Measurements from ENCODE around the gene SYNDIG1.
"Not testable (repeated sequence)": the region's sequence is repeated elsewhere in the genome, so short reads cannot be mapped to it uniquely, and the experiment has no call there.

SYNDIG1 gene

DNA sequence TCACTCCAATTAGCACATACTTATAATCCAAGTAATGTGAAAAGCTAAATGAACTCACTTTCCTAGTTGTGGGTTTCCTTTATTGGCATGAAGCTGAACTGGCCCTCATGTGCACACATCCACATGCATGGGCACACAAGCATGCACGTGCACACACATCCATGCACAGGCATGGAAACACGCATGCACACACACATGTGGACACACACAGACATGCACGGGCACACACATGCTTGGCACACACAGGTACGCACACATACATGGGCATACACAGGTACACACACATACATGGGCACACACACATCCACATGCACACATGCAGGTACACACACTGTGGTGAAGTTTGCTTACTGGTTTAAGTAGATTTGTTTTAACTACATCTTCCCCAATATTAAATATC is 23.8 kb downstream of the SYNDIG1 start:
- no peak for DNase-seq (ENCODE audit: low spot score)

DNA sequence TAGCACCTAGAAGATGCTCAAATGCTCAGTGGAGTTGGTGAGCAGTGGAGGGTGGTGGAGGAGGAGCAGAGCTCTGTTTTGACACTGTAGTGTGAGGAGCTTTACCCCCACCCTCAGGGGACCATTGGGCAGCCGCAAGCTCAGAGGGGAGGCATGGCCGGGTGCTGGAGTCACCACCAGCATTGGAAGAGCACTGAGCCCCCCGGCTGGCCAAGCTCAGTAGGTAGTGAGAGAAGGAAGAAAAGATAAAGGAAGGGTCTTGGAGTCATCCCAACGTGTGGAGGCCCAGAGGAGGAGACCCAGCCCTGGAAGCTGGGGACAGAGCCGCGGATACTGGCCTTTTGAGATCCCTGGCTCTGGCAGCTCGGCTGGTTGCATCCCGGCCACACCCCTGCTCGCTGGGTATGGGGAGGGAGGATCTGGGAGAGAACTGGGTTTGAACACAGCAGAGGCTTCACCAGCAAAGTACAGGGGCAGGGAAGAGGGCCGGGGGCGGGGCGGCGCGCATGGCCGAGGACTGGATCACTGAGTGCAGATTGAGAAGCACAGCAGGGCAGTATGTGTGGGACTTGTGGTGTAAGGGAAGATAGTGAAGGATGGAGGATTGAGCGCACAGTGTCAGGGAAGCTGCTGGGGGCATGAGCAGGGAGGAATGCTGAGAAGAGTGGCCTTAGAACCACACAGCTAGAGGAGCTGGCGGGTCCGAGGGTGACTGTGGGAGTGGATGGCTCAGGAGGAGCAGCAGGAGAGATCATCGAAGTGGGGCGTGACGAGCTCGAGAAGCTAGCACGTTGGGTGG is 24.4 kb downstream of the SYNDIG1 start:
- no peak for DNase-seq (ENCODE audit: low spot score)

DNA sequence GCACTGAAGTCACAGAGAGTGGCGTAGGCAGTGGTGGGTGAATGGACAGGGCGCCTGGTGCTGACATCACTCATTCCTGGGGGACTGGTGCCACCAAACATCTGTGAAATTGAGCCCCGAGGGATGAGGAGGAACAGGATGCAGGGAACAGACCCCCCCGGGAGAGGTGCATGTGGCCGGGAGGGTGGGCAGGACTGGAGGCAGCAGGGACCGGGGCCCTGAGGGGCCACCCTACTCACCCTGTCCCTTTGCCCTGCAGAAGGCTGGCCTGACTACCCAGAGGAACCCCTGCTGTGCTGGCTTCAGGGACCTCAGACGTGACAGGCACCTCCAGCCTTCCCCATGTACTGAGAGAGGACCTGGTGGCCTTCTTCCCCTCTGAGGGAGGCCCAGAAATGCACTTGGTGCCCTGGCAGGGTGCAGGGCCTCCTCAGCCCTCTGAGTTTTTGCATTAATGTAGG is 25.1 kb downstream of the SYNDIG1 start:
- no peak for DNase-seq (ENCODE audit: low spot score)

DNA sequence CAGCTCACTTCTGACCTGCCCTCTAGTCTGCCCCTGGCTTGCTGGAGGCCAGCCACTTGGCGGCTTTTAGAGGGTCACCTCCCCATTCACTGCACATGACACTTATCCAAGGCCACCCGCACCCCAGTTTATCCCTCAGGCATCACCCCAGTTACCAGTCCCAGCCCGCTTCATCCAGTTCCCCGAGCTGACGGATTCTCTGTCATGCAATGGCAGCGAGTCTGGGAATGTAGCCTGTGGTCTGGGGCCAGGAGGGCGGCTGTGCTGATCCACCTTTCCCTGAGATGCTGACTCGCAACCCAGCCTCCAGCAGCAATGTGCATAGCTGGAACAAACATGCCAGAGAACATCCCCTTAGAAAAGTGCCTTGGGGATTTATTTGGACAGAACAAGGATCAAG is 25.8 kb downstream of the SYNDIG1 start:
- DNase-seq (ENCODE audit: low spot score) = no peak

DNA sequence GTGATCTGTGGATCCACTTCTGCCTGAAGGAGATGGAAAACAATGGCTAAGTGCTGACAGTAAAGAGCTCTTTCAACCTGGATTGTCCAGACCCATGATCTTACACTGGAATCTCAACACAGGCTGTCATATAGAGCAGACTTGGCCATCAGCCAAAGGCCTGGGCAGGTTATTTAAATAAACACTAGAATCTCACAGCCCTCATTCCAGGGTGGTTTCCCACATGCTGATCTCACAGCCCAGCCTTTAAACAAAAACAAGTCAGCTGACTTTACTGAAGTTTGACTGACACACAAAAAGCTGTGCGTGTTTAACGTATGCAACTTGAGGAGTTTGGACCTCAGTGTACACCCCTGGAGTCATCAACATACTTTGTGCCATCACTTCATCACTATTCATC is 28.4 kb downstream of the SYNDIG1 start:
- no peak for DNase-seq (ENCODE audit: low spot score)

GRCh38 chr20:24498641-24499040 is 29.2 kb downstream of the SYNDIG1 start:
- DNase-seq (ENCODE audit: low spot score) = no peak

DNA sequence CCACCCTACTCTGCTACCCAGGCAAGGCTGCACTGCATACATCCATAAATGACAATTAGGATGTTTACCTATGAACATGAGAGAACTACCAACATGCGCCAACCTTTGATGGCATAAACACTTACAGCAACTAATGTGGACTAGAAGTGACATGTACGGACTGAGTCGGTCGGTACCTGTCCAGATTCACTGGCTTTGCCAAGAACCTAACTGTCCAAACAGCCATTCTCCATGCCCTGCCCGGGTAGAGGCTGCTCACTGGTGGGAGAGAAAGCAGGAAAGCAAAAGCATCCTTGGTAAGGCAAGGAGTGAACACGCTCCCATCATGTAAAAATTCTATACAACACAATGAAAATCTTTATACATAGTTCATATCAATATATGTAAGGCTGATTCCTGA is 30.0 kb downstream of the SYNDIG1 start:
- DNase-seq (ENCODE audit: low spot score) = no peak

- peak; percentile 95 for DNase-seq (ENCODE audit: low spot score)
Measured at GRCh38 chr20:24501764-24502556, 32.5 kb downstream of the SYNDIG1 start.

DNA sequence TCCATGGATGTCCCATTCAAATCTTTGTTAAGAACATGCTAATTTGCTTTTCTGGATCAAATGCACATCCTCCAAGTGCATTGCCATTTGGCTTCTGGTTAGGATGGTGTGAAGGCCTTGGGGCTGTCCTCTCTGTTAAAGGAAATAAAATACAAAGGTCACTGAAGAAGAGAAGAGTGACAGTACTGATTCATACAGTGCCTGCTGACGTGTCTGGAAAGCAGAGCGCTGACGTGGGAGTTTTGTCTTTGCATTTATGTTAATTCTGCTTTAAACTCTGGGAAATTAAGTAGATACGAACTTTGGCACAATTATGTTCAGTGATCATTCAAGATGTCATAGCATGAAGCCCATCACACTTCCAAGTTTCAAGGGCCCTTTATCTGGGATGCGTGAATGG is 33.2 kb downstream of the SYNDIG1 start:
- no peak for DNase-seq (ENCODE audit: low spot score)

- peak; percentile 44 for DNase-seq (ENCODE audit: low spot score)
Measured at GRCh38 chr20:24503352-24503931, 34.0 kb downstream of the SYNDIG1 start.

DNA sequence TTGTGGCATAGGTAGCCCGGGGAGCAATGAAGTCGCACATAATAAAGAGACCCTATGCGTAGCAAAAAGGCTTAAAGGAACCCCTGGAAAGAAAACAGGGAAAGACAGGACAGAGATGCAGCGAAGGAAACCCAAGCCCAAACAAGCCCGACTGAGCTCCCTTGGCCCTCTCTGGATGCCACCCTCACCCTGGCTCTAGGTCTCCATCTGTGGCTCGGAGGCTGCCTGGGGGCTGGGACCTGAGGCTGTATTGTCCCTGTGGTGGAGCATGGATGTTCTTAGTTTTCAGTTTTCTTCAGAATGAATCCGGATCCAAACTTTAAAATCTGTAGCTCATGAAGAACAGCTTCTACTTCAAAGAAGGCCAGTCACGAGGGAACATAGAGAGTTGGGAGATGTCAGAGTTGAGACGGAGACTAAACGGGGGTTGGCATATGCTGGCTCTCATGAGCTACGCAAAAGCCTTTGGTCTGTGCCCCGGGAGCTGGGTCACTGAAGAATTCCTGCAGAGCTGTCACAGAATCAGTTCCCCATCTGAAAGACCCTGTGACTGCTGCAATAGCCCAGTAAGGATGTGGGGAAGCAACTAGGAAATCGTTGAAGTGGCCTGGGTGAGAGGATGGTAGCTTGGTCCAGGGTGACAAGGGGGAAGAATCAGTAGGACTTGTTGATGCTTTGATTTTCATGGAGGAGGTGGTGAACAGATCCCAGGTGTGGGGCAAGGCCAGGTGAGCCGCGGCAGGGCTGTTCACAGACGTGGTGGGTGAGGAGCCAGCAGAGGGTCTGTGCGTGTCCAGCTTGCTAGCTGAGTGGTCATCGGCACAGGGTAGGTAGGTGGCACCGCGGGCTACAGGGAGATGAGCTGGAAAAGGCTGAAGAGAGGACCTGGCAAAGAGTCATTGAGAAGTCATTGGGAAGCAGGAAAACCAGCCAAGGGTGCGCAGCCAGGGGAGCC is 35.2 kb downstream of the SYNDIG1 start:
- DNase-seq (ENCODE audit: low spot score) = no peak

DNA sequence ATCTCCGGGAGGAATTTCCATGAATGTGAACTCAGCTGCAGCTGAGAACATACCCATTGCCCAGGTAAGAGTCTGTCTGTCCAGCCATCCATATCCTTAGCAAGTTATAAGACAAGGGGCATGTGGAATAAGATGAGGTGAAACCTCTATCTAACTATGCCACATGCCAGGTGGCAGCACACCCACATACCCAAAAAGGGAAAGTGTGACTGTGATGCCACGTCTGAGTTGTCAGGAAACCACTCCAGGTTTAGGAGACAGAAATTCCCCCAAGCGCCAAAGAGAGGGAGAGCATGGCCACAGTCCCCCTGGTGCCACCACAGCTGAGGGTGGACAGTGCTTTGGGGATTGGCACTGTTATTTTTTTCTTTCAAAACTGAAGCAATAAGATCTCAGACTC is 36.7 kb downstream of the SYNDIG1 start:
- no peak for DNase-seq (ENCODE audit: low spot score)

DNA sequence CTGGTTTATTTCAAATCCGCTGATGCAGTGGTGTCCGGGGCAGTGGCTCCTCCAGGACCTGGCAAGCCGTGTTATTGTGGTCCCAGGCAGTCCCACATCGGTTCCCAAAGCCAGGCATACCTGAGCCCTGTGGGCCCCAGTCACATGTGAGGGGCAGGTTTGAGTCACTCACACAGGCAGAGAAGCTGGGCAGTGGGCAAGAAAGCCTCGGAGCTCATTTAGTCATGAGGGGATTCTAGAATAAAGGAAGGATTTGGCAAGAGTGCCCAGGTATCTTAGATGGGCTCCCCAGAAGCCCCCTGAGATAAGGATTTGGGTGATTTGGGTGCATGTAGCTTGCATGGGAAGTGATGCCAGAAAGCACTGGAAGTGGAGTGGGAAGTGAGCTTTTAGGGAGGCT is 37.3 kb downstream of the SYNDIG1 start:
- no peak for DNase-seq (ENCODE audit: low spot score)

DNA sequence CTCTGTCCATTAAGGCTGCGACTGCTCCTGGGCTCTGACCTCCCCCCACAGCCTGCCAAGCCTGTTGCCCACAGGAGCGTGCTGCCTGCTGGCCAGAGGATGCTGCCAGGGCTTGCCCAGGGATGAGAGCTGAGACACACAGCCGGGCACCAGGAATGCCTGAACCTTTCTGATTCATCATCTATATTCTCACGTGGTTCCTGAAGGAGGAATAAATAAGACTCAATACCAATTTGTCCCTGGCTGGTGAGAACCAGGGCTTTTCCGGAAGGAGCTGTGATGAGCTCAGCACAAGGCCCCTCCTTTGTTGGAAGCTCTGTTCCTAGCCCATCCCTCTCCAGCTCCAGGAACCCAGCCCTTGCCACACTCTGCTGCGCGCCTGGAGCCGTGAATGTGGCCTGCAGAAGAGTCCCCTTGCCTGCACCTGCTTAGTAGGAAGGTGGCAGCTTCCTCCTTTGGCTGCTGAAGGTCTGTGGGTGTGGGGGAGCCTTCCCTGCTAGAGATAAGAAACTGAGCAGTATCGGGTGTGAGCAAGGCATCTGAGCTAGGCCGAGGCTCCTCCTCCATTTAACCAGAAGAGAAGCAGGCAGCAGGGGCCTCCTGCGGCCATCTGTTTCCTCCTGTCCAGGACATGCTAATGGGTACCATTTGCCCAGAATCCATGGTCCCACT is 37.9 kb downstream of the SYNDIG1 start:
- DNase-seq (ENCODE audit: low spot score) = no peak

- DNase-seq (ENCODE audit: low spot score) = not testable (repeated sequence)
Measured at GRCh38 chr20:24512441-24512840, 43.0 kb downstream of the SYNDIG1 start.

DNA sequence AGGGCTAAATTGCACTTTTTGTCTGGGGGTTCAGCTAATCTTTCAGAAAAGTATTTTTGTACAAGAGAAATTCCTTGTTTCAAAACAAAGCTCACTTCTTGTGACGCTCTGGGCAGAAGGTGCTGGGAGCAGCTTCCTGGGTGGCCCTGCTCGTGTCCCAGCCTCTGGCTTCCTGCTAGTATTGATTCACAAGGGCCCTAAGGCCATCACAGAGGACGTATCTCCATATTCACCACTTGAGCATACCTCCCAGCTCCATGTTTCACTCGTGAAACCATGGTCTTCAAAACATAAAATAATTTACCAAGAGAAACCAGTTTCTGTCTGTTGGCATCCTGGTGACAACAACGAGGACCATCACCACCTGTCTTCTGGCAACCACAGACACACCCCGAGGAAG is 49.1 kb downstream of the SYNDIG1 start:
- no peak for DNase-seq (ENCODE audit: low spot score)

- no peak for DNase-seq (ENCODE audit: low spot score)
Measured at GRCh38 chr20:24519476-24519875, 50.0 kb downstream of the SYNDIG1 start.

DNA sequence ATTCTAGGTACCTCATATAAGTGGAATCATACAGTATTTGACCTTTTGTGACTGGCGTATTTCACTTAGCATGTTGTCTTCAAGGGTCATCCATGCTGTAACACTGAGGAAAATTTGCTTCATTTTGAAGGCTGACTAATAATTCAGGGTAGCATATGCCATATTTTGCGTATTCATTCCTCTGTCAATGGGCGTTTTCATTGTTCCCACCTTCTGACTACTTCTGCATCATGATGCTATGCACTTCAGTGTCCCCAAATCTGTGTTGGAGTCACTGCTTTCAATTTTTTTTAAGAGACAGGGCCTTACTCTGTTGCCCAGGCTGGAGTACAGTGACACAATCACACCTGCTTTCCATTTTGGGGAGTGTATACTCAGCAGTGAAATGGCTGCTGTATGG is 51.6 kb downstream of the SYNDIG1 start:
- no peak for DNase-seq (ENCODE audit: low spot score)

- DNase-seq (ENCODE audit: low spot score) = peak; percentile 15
Measured at GRCh38 chr20:24522452-24523330, 53.3 kb downstream of the SYNDIG1 start.

DNA sequence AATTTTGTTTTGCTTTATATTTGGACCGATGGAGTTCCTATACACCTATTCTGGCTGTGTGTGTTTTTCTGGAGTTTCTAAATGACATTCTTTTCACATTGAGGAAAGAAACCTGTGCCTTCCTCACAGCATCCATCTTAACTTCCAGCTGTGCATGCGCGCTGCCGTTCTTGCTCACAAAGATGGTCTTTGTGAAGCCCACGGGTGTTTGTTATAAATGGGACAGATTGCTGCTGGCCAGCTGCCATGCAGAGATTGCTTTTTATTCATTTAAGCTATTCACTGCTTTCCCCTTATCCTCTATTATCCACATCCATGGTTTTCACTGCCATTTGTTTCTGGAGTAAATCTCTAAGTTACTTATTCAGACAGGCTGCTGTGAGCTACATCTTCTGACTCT is 54.2 kb downstream of the SYNDIG1 start:
- no peak for DNase-seq (ENCODE audit: low spot score)
